ENCODE measurements around the gene LHX2. TPM values are rescaled to one million over a fixed set of nuclear protein-coding genes. Genes with fewer than 3 reads are reported as not detected.

LHX2 gene
- total RNA-seq, 4 donors from 2014 or later, result 1.1 to 13.4 (median 2.4) TPM

DNA sequence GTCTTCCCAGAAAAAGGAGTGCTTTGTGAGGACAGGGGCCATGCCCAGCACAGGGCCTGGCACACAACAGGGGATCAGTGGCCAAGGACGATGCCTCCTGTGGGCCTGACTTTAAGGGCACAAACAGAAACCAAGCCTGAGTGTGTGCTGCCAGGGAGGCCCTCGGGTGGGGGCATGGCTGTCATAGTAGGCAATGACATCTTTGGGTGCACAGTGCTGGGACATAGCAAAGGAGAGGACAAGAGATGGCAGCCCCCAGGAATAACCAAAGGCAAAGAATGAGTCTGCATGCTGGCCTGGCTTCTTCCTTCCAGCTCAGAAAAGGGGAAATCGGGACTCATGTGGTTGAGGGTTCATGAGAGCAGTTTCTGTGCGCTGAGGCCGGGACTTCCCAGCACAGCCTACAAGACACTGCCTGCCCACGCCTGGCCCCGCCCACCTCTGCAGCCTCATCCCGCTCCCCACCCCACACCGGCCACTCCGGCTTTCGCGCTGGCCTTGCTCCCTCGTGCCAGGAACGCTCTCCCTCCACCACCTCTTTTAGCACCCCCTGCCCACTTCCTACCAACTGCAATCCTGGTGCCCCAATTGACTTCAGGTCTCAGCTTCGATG is 13.8 kb upstream of the LHX2 start:
- intact Hi-C loops (cut with DNase I; ENCODE audit: low total_unique reads), result no loop called here
- TF ChIP-seq POLR2A (IDR thresholded peaks at IDR 0.05), result no peak
- TF ChIP-seq, protein P1, sequence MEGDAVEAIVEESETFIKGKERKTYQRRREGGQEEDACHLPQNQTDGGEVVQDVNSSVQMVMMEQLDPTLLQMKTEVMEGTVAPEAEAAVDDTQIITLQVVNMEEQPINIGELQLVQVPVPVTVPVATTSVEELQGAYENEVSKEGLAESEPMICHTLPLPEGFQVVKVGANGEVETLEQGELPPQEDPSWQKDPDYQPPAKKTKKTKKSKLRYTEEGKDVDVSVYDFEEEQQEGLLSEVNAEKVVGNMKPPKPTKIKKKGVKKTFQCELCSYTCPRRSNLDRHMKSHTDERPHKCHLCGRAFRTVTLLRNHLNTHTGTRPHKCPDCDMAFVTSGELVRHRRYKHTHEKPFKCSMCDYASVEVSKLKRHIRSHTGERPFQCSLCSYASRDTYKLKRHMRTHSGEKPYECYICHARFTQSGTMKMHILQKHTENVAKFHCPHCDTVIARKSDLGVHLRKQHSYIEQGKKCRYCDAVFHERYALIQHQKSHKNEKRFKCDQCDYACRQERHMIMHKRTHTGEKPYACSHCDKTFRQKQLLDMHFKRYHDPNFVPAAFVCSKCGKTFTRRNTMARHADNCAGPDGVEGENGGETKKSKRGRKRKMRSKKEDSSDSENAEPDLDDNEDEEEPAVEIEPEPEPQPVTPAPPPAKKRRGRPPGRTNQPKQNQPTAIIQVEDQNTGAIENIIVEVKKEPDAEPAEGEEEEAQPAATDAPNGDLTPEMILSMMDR (IDR thresholded peaks at IDR 0.05), result no peak
- peak; percentile 31 to 88 for DNase-seq (ENCODE audit: low spot score in 2 of 2)
- WGBS, 2 donors, result 15 to 25% methylated on average over 13 to 14 of the region's 15 CpGs
- H3K4me3 ChIP-seq (ENCODE audit: low read depth, poor library complexity, severe bottlenecking), result no peak overlapping the region

GRCh38 chr9:123998278-123998925 is 13.2 kb upstream of the LHX2 start:
- WGBS, 2 donors, result 61 to 68% methylated on average over 6 of the region's 6 CpGs
- intact Hi-C loops (cut with DNase I; ENCODE audit: low total_unique reads), result no loop called here
- TF ChIP-seq POLR2A (IDR thresholded peaks at IDR 0.05), result no peak
- TF ChIP-seq, protein P1 (IDR thresholded peaks at IDR 0.05), result no peak
- H3K4me3 ChIP-seq (ENCODE audit: low read depth, poor library complexity, severe bottlenecking), result no peak overlapping the region
- DNase-seq (ENCODE audit: low spot score in 2 of 2), result no peak

- intact Hi-C loops (cut with DNase I; ENCODE audit: low total_unique reads), result no loop called here
- no peak overlapping the region for H3K4me3 ChIP-seq (ENCODE audit: low read depth, poor library complexity, severe bottlenecking)
- 7 to 13% methylated on average over 26 to 31 of the region's 43 CpGs for WGBS, 2 donors
- TF ChIP-seq POLR2A (IDR thresholded peaks at IDR 0.05), result no peak
- TF ChIP-seq, protein P1 (IDR thresholded peaks at IDR 0.05), result no peak
- no peak for DNase-seq (ENCODE audit: low spot score in 2 of 2)
Observed at GRCh38 chr9:123998970-123999621, 12.5 kb upstream of the LHX2 start.

- intact Hi-C loops (cut with DNase I; ENCODE audit: low total_unique reads), result no loop called here
- H3K4me3 ChIP-seq (ENCODE audit: low read depth, poor library complexity, severe bottlenecking), result no peak overlapping the region
- no peak for DNase-seq (ENCODE audit: low spot score in 2 of 2)
- TF ChIP-seq, protein P1 (IDR thresholded peaks at IDR 0.05), result no peak
- no peak for TF ChIP-seq POLR2A (IDR thresholded peaks at IDR 0.05)
- no CpG with 5 or more reads among the region's 64 CpGs for WGBS, 2 donors
Observed at GRCh38 chr9:123999661-124000060, 11.9 kb upstream of the LHX2 start.

DNA sequence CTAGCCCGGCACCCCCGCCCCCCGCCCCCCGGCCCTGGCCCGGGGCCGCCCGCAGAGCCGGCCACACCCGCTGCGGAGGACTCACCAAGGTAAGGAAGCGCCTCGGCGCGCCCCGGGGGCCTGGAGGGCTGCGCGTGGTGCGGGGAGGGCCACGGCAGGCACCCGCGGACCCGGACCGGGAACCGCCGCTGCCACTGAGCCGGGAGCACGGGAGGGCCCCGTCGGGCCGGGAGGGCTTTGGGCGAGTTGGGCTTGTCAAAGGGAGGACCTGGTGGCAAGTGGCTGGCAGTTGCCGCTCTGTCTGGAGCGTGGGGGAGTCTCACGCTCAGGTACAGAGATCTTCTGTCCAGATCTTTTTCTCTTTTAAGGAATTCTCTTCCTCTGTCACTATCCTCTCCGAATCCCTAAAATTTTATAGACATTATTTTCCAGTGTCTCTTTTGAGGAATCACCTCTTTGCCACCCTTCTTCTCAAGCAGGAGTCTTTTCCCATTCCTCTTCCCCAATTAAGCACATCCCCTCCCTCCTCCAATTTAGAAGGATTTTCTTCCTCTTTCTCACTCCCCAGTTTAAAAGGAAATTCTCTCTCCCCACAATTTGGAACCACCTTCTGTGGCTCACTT is 11.3 kb upstream of the LHX2 start:
- intact Hi-C loops (cut with DNase I; ENCODE audit: low total_unique reads), result no loop called here
- TF ChIP-seq, protein P1 (IDR thresholded peaks at IDR 0.05), result no peak
- TF ChIP-seq POLR2A (IDR thresholded peaks at IDR 0.05), result no peak
- H3K4me3 ChIP-seq (ENCODE audit: low read depth, poor library complexity, severe bottlenecking), result no peak overlapping the region
- DNase-seq (ENCODE audit: low spot score in 2 of 2), result no peak
- WGBS, 2 donors, result 4 to 5% methylated on average over 8 to 10 of the region's 35 CpGs
